ENCODE results near the gene DNASE2.
"Not testable (repeated sequence)": the region's sequence is repeated elsewhere in the genome, so short reads cannot be mapped to it uniquely, and the experiment has no call there.

DNASE2 gene

DNA sequence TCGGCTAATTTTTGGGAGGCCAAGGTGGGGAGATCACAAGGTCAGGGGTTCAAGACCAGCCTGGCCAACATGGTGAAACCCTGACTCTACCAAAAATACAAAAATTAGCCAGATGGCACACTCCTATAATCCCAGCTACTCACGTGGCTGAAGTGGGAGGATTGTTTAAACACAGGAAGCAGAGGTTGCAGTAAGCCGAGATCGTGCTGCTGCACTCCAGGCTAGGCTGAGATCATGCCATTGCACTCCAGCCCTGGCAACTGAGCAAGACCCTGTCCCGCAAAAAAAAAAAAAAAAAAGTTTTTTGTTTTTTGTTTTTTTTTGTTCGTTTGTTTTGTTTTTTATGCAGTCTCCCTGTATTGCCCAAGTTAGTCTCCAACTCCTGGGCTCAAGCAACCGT is 21.7 kb downstream of the DNASE2 start:
- DNase-seq, result no peak

- no peak for DNase-seq
Measured at GRCh38 chr19:12858041-12858928, 23.0 kb downstream of the DNASE2 start.

DNA sequence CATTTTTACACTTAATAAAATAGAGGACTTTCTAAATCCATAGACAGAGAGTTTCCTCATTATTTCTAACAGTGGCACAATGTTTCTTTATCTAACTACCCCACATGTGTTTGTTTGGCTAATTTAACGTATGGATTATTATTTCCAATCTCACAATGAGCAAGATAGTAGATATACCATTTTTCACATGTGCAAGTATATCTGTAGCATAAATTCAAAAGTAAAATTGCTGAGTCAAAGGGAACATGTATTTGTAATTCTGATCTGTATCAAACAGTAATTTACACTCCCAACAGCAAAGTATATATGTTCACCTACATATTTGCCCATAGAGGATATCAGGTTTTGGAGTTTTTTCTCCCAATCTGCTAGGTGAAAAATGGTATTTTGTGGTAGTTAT is 24.6 kb downstream of the DNASE2 start:
- DNase-seq, result no peak

DNA sequence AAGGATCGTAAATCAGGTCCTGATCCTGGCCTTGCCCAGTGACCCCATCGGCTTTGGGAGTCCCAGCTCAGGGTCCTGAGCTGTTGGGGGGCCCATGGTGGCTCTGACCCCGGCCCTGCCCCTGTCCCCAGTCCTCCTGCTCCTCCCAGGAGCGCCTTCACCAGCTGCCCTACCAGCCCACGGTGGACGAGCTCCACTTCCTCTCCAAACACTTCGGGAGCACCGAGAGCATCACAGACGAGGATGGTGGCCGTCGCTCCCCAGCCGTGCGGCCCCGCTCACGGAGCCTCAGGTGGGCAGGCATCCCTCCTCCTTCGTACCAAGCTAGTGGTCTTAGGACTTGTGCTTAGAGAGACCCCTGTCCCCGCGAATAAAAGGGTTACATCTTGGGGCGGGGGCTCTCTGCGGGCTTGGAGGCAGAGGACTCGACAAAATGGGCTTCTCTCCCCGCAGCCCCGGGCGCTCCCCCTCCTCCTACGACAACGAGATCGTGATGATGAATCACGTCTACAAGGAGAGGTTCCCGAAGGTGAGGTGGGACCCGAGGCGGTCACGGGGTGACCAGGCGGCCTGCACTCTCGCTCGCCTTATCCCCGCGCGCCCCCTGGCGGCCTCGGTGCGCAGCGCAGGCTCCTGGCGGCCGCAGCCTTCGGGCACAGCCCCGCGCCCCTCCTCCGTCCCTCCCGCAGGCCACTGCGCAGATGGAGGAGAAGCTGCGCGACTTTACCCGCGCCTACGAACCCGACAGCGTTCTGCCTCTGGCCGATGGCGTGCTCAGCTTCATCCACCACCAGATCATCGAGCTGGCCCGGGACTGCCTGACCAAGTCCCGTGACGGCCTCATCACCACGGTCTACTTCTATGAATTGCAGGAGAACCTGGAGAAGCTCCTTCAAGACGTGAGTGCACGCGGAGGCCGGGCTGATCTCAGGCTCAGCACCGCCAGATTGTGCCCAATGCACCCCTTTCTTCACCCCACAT is 33.8 kb downstream of the DNASE2 start:
- peak; percentile 83 for DNase-seq

- not testable (repeated sequence) for DNase-seq
Measured at GRCh38 chr19:12846613-12847012, 34.6 kb downstream of the DNASE2 start.

GRCh38 chr19:12843999-12844732 is 37.1 kb downstream of the DNASE2 start:
- DNase-seq, result no peak

DNA sequence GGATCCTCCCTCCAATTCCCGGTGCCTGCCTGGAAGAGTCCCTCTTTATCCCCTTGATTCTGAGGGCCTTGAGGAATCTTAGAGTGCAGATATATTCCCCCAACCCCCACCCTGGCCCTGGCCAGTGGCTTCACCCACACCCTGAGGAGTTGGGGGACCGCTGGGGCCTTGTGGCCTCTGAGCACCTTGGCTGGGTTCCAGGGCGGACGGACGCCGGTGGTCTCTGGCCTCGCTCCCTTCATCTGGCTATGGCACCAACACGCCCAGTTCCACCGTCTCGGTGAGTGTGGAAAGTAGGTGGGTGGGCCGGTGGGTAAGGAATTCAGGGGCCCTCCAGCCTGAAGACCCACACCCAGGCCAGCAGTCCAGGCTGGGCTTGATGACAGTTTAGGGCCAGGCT is 37.9 kb downstream of the DNASE2 start:
- DNase-seq, result no peak

DNA sequence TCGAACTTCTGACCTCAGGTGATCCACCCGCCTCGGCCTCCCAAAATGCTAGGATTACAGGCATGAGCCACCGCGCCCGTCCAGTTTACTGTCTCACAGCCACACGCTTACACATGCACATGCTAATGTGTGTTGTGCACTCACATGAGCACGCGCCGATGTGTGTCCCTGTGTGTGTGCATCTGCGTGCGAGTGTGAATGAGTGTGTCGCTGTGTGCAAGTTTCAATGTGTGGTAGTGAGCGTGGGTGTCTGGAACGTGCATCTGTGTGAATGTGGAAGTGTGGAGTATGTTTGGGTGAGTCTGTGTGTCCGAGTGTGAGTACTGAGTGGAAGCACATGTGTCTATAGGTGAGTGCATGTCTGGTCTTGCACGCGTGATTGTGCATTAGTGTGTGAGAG is 38.7 kb downstream of the DNASE2 start:
- DNase-seq, result no peak

- DNase-seq, result no peak
Measured at GRCh38 chr19:12841094-12841493, 40.2 kb downstream of the DNASE2 start.

GRCh38 chr19:12840091-12841079 is 40.9 kb downstream of the DNASE2 start:
- peak; percentile 41 for DNase-seq

DNA sequence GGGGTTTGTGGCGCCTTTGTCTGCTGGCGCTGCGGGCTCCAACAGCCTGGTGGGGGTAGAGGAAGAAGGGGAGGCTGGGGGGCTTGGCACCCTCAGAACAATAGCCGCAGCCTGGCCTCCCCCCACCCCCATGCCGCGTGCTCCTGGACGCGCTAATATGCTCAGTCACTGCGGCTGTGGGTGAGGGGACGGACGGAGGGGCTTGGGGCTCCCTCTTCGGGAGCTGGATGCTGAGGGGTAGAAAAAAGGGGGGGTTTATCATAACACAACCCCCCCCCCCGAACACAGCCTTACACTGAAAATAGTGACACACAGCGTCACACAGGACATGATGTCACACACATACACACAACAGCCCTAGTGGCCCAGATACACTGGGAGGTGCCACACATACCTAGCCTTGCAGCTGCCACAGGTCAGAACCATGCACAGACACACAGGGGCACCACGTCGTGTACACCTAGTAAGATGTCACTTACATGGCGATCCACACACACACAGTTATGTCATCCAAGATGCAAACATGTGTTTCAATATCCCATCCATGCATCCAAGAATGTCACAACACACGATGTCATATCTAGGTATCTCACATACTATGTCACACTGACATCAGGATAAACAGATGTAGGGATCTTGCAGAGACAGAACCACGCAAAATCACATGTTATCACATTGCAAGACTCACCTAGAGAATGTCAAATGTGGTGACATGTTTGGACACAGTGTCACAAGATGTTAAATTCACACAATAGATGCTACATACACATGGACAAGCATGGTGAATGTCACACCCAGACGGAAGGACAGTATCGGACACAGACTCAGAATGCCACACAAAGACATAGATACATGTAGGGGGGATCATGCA is 42.1 kb downstream of the DNASE2 start:
- DNase-seq, result peak; percentile 38

DNA sequence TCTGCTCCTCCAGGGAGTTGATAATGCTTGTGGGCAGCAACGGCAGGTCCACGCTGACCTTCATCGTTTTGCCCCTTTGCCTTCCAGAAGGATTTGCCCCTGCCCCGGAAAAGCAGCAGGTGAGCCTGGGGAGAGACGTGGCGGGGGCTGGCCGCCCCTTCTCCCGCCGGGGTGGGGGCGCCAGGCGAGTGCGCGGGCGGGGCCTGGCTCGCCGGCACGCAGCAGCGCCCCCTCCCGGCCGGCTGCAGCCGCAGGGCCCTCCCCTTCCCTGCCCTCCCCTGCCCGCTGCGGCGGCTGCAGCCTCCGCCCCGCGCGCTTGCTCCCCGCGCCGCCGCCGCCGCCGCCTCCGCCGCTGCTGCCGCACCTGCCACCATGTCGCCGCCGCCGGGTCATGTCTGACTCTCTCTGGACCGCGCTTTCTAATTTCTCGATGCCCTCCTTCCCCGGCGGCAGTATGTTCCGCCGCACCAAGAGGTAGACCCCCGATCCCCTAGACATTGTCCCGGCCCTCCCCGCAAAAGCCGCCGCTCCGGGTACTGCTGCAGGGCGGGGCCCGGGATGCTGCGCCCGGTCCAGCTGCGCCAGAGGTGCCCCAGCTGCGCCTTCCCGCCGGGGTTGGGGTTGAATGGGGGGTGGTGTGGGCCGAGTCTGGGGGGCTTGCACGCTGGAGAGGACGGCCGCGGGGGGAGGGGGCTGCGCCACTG is 42.9 kb downstream of the DNASE2 start, which contains the start of gene MAST1:
Gene MAST1, plus strand, starts transcription at position 334 of the 704 bp plus-strand sequence. Its CDS starts 58 bp downstream, at position 392.
- DNase-seq, result peak; percentile 59

DNA sequence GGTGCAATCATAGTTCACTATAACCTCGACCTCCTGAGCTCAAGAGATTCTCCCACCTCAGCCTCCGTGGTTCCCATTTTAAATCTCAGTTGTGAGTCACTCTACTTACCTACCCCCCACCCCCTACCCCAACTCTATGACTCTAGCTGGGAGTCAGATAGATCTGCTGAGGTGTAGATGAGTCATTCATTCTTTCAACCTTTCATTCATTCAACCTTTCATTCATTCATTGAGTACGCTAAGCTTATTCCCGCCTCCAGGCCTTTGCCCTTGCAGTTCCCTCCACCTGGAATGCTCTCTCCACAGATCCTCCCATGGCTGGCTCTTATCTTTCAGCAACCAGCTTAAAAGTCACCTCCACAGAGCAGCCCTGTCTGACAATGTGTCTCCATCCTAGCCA is 44.0 kb downstream of the DNASE2 start:
- DNase-seq, result no peak

- DNase-seq, result no peak
Measured at GRCh38 chr19:12836529-12836863, 44.8 kb downstream of the DNASE2 start.

GRCh38 chr19:12834976-12835757 is 46.1 kb downstream of the DNASE2 start:
- DNase-seq, result no peak

DNA sequence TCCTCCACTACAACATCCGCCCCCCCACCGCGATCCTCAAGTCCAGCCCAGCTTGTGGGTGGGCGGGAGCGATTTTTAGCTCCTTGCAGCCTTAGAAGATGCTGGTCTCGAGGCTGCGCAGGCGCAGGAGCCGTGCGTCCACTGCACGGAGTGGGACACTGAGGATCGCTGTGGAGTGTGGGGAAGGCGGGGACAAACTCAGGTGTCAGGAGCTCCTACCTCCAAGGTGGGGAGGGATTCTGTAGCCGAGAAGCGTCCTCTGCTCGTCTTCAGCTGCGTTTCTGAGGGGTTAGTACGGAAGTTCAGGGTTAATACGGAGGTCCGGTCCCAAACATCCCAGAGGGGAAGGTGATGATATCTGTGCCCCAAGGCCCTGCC is 46.7 kb downstream of the DNASE2 start, which contains the start of gene RTBDN:
Gene RTBDN, minus strand, starts transcription at position 14 of the 378 bp plus-strand sequence. CDS start 4,600 bp downstream, outside the sequence.
- no peak for DNase-seq

- DNase-seq, result peak; percentile 65
Measured at GRCh38 chr19:12833738-12834565, 47.3 kb downstream of the DNASE2 start.

- DNase-seq, result no peak
Measured at GRCh38 chr19:12833418-12833737, 47.9 kb downstream of the DNASE2 start.
